CD4-positive, alpha-beta T cell treated with Interleukin-4 for 1 hour (primary cell): ENCODE data around the gene RAPGEF1.
"Not testable (repeated sequence)": the region's sequence is repeated elsewhere in the genome, so short reads cannot be mapped to it uniquely, and the experiment has no call there.

Experiments
- DNase-seq, 2 donors: peaks; one replicate each; pipeline ENCODE4 v3.0.0-alpha.2; 2020 to 2022

RAPGEF1 gene

GRCh38 chr9:131739959-131740648, at the start of gene RAPGEF1:
RAPGEF1 (minus strand) TSS chr9:131740076; CDS start chr9:131739830, 246 bp downstream.
- peak; percentile 71 to 81 for DNase-seq

DNA sequence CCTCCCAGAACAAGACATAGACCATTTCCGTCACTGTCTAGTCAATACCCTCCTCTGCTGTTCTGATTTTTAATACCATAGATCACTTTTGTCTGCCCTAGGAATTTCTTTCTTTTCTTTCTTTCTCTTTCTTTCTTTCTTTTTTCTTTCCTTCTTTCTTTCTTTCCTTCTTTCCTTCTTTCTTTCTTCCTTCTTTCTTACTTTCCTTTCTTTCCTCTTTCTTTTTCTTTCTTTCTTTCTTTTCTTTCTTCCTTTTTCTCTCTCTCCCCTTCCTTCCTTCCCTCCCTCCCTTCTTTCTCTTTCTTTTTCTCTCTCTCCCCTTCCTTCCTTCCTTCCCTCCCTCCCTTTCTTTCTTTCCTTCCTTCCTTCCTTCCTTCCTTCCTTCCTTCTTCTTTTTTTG, 49.0 kb upstream of the RAPGEF1 start:
- DNase-seq, result no peak

DNA sequence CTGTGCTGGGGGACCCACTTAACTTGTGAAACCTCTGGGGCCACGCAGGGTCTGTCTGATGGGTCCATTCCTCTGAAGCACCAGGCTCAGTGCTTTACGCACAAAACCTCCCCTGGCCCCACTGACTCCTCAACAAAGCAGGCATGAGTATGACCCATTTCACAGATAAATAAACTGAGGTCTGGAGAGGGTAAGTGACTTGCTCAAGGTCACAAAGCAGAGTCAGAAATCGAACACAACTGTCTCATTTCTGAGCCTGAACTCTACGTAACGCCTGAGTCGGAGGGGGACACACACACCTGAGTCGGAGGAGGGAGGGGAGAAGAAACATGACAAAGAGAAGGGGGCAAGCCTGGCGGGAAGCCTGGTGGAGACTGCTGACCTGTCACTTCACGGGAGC, 48.0 kb upstream of the RAPGEF1 start:
- no peak for DNase-seq

DNA sequence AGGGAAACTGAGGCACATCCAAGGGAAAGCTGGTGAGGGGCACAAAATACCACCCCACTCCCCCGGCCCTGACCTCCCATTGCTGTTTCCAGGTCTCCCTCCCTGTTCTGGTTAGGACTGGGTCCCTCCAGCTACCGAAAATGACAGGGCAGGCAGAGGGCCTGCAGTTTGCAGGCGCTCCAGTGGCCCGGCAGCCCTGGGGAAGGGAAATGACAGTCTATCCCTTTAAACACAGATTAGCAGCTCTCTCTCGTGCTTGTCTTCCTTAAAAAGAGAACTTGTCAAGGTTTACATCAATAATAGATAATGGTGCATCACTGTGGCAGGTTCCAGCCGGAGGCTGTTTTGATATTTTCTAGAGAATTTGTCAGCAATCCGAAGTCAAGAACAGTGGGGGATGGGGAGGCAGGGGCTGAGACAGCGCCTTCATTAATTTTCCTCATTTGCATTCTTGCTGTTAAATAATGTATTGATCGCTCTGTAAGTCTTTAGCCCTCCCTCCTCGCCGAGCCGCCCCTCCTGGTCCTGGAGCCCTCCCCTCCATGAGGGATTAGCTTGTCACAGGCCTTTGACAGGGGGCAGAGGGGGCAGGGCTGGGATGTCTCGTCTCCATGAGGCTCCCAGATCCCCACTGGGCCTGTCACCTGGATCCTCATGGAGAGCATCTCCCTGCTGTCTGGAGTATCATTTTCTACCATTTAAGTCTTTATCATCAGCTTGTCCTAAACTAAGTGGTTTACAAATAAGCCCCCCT, 45.0 kb upstream of the RAPGEF1 start:
- DNase-seq, result no peak

GRCh38 chr9:131781069-131781468, 41.2 kb upstream of the RAPGEF1 start:
- DNase-seq, result no peak

GRCh38 chr9:131776473-131776872, 36.6 kb upstream of the RAPGEF1 start:
- no peak for DNase-seq

GRCh38 chr9:131776036-131776435, 36.2 kb upstream of the RAPGEF1 start:
- DNase-seq, result no peak

DNA sequence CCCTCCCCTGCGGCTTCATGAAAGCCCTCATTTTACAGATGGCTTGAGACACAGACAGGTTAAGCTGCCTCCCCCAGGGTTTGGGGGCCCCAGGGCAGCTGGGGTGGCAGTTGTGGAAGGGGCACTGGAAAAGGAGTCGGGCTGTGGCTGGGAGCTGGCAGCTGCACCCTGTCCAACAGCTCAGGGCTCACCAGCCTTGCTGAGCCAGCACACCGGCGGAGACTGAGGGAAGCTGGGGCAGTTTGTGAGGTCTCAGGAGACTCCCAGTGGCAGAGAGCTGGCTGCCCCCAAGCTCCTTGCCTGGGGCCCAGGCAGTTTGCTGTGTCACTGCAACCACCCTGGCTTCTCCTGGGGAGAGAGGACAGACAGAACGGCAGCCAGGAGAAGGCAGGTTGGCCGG, 34.8 kb upstream of the RAPGEF1 start:
- DNase-seq, result no peak

DNA sequence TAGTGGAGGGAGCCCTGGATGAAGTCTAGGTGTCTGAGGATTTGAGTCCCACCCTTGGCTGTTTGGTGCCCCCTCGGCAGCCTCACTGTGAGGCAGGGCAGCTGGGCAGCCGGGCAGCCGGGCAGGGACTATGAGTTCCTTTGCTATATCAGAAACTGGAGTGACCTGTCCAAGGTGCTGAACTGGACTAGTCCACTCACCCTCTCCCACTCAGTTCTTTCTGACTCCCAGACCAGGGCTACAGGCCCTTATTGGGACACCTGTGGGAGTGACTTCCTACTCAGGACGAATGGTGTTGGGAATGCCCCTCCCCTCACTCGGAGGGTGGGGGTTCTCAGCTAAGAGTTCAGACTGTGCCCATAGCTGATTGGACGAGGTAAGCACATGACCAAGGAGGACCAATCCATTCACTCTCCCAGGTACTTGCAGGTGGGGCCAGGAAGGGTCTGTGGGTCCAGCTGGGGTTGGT, 34.1 kb upstream of the RAPGEF1 start:
- DNase-seq, result peak in 1 of 2 donors; percentile 14

DNA sequence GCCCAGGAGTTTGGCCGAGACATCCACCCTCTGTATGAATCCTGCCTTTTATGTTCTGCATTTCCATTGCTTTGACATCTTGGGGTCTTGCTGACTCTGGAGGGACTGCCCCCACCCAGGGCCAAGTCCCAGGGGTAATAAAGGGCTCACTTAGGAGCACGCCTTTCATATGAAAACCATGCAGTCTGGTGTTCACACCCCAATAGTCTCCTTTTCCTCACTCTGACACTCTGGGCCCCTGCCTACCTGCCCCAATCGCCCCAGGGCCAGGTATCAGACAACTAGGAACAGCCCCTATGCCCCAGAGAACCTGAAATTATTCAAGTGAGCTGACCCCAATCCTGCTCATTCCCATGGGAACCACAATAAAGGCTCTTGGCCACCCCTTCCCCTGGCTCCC, 33.1 kb upstream of the RAPGEF1 start:
- DNase-seq, result no peak

DNA sequence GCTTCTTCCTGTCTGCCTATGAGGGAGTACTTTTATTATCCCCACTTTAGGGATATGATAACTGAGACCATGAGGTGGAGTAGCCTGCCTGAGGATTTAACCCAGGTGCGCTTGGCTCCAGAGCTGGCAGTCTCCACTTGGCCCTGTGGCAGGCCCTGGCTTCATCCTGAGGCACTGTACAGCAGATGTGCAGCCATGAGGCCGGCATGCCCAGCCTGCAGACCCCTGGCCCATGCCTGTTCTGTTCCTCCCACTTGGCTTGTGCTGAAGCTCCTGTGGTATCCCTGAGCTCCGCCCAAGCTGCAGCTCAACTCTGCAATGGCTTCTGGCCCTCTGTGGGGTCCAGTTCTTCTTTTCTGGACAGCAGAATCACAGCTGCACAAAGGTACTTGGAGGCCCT, 31.8 kb upstream of the RAPGEF1 start:
- no peak for DNase-seq

DNA sequence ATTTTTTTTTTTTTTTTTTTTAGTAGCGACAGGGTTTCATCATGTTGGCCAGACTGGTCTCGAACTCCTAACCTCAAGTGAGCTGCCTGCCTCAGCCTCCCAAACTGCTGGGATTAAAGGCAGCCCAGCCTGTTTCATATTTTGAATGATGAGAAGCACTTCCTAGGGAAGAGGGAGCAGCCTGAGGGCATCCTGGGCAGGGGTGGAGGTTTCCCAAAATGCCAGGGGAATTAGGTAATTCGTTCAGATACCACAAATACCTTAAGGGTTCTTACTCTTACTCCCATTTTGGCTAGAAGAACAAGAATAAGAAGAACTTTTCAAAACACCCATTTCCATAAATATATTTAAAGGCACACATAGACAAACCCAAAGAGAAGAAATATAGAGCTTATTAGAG, 29.5 kb upstream of the RAPGEF1 start:
- DNase-seq, result no peak

GRCh38 chr9:131764568-131764967, 24.7 kb upstream of the RAPGEF1 start:
- no peak for DNase-seq

- peak; percentile 73 to 75 for DNase-seq
Measured at GRCh38 chr9:131762356-131762932, 22.6 kb upstream of the RAPGEF1 start.

GRCh38 chr9:131759017-131759647, 19.3 kb upstream of the RAPGEF1 start:
- DNase-seq, result no peak

DNA sequence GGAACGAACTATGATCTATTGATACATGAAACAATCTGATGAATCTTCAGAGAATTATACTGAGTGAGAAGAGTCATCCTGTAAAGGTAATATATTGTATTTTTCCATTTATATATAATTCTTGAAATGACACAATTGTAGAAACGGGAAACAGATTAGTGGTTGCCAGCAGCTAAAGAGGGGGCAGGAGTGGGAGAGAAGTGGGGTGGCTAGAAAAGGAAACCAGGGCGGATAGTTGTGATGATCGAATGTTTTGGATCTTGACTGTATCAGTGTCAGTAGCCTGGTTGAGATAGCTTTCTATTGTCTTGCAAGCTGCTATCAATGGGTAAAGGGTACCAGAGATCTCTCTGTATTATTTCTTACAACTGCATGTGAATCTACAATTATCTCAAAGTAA, 17.7 kb upstream of the RAPGEF1 start:
- no peak for DNase-seq

DNA sequence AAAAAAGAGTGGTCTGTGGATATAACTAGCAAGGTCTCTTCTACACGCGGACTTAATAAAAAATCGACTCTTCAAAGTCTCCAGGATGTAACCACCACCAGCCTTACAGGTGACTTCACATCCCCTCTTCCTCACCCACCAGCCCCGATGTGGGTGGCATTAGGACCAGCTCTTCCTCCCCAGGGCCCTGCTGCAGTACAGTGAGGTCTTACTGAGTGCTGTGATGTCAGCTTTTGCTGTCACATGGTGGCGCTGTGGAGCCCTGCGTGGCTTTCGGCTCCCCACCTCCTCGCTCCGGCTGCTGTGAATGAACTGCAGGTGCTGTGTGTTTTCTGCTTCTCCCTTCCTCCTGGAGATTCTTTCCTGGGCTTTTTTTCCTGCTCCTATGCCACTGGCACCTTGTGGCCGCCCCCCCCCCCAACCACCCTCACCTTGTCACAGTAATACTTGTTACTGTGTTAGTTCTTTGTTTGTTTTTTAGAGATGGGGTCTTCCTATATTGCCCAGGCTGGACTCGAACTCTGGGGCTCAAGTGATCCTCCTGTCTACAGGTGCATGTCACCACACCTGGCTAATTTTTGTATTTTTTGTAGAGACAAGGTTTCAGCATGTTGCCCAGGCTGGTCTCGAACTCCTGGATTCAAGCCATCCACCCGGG, 15.8 kb upstream of the RAPGEF1 start:
- peak; percentile 85 to 87 for DNase-seq

DNA sequence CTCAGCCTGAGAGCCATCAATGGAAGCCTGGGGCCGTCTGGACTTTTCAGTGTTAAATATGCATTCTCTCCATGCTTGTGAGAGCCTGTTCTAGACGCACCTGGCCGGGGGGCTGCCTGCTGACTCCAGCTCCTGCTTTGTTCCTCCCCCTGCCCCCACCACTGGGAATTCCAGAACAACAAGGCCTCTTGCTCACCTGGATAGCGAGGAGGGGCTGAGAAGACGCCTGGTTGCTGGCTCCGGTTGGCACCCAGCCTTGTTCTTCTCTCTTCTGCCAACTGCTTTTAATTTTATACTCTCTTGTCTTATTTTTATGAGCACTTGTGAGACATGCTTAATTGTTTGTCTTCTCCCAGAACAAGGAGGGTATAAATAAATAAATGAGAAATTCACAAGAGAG, 15.0 kb upstream of the RAPGEF1 start:
- DNase-seq, result no peak

DNA sequence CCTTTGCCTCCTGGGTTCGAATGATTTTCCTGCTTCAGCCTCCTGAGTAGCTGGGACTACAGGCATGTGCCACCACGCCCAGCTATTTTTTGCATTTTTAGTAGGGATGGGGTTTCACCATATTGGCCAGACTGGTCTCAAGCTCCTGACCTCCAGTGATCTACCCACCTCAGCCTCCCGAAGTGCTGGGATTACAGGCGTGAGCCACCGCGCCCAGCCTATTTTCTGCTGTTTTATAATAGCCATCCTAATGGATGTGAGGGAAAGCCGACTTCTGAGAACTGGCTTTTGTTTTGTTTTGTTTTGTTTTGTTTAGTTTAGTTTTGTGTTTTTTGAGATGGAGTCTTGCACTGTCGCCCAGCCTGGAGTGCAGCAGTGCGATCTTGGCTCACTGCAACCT, 13.9 kb upstream of the RAPGEF1 start:
- not testable (repeated sequence) for DNase-seq

DNA sequence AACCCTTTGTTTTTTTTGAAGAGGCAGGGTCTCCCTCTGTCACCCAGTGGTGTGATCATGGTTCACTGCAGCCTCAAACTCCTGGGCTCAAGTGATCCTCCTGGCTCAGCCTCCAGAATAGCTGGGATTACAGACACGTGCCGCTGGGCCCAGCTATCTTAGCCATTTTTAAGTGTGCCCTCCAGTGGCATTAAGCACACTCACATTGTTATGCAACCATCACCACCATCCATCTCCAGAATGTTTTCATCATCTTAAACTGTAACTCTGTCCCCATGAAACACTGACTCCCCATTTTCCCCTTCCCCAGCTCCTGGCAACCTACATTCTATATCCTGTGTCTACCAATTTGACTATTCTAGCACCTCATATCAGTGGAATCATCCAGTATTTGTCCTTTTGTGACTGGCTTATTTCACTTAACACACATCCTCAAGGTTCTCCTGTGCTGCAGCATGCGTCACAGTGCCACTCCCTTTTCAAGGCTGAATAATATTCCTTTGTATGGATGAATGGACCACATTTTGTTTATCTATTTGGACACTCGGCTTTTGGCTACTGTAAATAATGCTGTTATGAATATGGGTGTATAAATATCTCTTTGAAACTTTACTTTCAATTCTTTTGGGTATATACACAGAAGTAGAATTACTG, 12.5 kb upstream of the RAPGEF1 start:
- no peak for DNase-seq

- DNase-seq, result no peak
Measured at GRCh38 chr9:131748411-131748955, 8.6 kb upstream of the RAPGEF1 start.

- peak; percentile 56 to 68 for DNase-seq
Measured at GRCh38 chr9:131747352-131747751, 7.5 kb upstream of the RAPGEF1 start.
